Sigmoid colon (tissue), 4 donors: ENCODE data around the gene CFAP57.

Source experiments
- EP300 ChIP-seq, 4 donors: sonication (generic); formaldehyde crosslinking; IDR thresholded peaks; one replicate each; pipeline ENCODE4 v1.6.1; 2017; ENCODE audit warnings: antibody characterized with exemption in 4 of 4
- POLR2A ChIP-seq, 2 donors: fragments of 450-650 bp; IDR thresholded peaks; one replicate each; pipeline ENCODE4 v1.6.1; 2016; ENCODE audit warnings: antibody characterized with exemption in 2 of 2, mild to moderate bottlenecking in 2 of 2, moderate library complexity in 2 of 2
- POLR2AphosphoS5 ChIP-seq, 4 donors: sonication (generic); formaldehyde crosslinking; IDR thresholded peaks; one replicate each; pipeline ENCODE4 v1.6.1; 2017; ENCODE audit warnings: antibody characterized with exemption in 4 of 4
- TF ChIP-seq, protein P1 (sequence below), 4 experiments: fragments of 450-650 bp in 3 of 4; fragments of 200-600 bp in 1 of 4; IDR thresholded peaks; one replicate each; pipeline ENCODE4 v1.5.1; 2016 to 2019; ENCODE audit warnings: antibody characterized with exemption in 4 of 4, mild to moderate bottlenecking in 3 of 4, moderate library complexity in 2 of 4

GRCh38 chr1:43177691-43178090 lies 5.6 kb downstream of the CFAP57 start:
- TF ChIP-seq, protein P1, sequence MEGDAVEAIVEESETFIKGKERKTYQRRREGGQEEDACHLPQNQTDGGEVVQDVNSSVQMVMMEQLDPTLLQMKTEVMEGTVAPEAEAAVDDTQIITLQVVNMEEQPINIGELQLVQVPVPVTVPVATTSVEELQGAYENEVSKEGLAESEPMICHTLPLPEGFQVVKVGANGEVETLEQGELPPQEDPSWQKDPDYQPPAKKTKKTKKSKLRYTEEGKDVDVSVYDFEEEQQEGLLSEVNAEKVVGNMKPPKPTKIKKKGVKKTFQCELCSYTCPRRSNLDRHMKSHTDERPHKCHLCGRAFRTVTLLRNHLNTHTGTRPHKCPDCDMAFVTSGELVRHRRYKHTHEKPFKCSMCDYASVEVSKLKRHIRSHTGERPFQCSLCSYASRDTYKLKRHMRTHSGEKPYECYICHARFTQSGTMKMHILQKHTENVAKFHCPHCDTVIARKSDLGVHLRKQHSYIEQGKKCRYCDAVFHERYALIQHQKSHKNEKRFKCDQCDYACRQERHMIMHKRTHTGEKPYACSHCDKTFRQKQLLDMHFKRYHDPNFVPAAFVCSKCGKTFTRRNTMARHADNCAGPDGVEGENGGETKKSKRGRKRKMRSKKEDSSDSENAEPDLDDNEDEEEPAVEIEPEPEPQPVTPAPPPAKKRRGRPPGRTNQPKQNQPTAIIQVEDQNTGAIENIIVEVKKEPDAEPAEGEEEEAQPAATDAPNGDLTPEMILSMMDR (IDR thresholded peaks at IDR 0.05), result no peak
- TF ChIP-seq POLR2AphosphoS5 (IDR thresholded peaks at IDR 0.05) (no peak), POLR2A (IDR thresholded peaks at IDR 0.05) (no peak), EP300 (IDR thresholded peaks at IDR 0.05) (no peak)
